Measurements from ENCODE around the gene RANBP3.

The RANBP3 gene

DNA sequence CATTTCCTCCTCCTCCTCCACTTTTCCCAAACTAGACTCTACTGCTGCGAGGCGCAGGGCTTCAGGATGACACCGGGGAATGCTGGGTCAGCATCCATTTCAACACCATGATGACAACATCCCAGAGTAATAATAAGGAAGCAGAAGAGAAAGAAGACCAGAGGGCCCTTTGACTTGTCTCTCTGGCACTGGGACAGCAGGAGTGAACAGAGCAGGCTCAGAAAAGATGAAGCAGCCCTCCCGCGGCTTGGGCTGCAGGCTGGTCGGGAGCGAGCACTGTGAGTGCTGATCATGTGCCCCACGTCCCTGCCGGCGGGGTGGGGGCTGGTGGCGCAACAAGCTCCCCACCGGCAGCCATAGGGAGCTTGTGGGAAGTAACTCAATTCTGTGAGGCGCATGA, 30.5 kb downstream of the RANBP3 start:
- peak; percentile 93 for DNase-seq

DNA sequence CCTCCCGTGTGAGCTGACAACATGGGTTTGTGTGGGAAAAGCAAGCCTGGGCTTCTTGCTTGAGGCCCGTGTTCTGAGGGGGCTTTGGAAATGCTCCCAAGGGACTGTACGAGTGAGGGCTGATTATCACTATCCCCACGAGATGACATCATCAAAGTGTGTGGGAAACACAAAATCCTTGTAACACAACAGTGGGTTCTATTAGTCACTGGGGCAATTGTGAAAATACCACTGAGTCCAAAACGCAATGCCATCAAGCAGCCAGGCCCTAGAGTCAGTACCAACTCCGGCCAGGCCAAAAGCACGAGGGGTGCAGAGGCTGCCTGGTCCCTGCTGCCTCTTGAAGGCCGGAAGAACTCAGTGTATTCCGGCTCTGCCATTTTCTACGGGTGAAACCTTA, 34.3 kb downstream of the RANBP3 start:
- DNase-seq: peak; percentile 37

DNA sequence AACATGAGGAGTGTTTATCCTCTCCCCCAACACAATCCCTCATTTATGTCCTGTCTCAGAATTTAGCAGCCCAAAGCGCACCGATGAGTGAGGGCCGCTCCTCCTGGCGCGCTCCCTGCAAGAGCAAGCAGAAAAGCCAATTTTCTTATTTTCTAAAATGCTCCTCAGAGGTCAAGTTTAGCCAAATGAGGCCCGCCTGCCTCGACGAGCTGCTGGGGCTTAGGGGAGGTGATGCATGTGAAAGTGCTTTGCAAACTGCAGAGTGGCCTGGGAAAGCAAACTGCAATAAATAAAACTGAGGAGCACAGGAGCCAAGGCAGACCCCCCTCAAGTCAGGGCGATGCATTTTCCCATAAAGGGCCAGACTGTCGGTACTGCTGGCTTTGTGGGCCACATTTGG, 34.9 kb downstream of the RANBP3 start:
- no peak for DNase-seq

DNA sequence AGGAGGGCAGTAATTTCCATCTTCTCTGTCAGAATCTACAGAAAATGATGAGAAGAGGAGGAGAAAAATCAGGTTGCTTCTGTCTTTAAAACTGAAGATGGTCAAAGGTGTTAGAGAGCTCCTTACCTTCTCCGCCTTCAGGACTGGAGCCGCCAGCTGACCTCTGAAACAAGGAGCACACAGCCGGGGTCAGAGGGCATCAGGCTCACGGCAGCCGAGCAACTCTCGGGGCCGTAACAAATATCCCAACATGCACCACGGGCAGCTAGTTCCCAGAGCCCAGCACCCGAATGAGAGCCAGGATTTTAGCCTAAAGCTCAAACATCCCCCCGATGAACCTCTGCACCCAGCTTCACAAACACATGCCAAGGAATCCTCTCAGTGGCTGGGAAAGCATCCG, 36.3 kb downstream of the RANBP3 start:
- no peak for DNase-seq

DNA sequence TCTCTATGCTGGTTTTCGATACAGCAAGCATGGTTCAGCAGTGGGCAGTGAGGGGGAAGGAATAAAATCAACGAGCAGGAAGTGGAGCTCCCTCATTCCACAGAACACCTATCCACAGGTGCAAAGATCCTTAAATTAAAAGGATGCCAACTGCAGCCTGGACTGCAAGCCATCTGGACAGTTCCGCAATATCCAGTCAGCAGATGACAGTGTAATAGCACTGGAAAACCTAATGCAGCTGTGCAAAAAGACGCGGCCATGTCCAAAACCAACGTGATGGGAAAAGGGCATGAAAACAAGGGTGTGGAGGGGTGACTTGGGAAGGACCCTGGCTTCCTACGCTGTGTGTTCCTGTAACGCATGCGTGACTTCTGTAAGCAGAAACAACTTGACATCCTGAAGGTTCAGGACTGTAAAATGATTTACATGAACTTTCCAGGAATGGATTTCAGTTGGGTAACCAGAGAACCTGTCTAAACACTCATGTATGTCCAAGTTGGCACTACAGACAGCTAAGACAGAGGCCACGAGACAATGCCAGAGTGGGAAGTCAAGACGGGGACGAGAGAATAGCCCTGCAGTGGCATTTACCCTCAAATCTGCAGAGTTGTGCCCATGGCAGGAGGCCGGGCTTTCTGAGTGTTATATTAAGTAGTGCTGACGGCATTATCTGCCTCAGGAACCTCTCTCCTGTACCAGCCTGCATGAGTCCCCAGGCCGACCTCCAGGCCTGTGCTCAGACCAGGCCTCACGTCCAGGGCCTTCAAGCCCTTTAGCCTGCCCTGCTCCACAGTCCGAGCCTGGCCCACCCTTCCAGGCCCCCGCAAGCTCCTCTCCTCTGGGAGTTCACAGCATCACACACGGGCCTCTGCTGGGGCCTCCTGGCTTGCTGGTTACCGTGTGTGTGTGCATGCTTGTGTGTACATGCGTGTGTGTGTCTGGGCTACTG, 37.4 kb downstream of the RANBP3 start:
- no peak for DNase-seq

DNA sequence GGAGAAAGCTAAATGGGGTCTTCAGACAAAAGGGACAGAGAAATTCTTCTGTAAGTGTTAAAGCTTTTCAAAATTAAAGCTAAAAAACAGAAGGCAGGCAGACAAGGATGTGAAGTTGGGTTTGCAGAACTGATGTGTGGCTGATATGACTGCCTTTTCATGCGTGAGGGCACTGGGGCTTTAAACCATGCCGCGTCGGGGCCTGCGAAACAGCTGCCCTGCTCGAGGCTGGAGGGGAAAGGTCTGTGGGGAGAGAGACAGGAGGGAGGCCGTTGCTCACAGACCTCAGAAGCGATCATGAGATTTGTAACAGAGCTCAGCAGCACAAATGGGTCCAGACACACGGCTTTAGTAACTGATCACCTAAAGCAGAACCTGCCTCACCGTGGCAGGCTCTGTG, 40.4 kb downstream of the RANBP3 start:
- no peak for DNase-seq

DNA sequence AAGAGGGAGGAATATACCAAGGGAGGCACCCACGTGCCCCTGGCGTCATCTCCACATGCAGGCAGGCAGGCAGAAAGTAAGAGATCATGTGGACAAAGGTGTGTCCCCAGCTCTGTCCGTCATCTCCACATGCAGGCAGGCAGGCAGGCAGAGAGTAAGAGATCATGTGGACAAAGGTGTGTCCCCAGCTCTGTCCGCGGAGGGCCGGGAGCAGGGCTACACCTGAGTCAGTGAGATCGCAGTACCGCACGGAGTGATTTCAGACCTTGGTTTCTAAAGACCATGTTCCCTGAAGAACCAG, 41.7 kb downstream of the RANBP3 start:
- DNase-seq: no peak

DNA sequence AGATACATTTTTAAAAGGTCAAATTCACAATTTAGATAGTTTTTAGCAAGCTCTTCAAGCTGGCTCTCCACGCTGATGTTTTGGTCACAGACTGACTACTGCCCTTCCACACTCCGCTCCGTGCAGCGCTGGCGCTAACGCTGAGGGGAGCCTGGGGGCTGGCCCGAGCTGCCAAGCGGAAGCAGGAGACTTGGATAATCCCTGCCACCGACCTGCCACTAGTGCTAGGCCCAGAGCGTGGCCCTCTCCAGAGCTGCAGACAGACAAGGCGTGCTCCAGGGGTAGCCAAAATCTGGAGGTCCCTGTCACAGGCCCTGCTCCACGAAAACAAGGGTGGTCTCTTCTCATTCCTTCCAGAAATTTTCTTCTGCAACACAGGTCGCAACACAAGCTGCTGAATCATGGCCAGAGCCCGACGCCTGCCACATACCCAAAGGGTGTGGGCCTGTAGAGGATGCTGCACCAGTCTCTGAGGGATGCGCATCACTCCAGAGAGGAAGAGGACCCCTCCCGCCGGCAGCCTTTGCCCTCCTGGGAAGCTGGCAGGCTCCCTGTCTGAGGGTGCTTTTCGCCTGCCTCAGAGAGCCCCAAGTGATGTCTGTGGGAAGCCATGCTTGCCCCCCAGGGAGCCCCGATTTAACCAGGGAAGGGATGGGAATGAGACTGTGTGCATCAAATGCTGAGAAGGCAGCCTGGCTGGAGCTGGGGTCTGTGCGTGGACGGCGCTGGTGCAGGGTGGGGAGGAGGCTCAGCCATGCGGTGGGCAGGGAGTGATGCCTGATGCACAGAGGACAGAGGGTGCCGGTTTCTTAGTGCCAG, 42.3 kb downstream of the RANBP3 start:
- no peak for DNase-seq

DNA sequence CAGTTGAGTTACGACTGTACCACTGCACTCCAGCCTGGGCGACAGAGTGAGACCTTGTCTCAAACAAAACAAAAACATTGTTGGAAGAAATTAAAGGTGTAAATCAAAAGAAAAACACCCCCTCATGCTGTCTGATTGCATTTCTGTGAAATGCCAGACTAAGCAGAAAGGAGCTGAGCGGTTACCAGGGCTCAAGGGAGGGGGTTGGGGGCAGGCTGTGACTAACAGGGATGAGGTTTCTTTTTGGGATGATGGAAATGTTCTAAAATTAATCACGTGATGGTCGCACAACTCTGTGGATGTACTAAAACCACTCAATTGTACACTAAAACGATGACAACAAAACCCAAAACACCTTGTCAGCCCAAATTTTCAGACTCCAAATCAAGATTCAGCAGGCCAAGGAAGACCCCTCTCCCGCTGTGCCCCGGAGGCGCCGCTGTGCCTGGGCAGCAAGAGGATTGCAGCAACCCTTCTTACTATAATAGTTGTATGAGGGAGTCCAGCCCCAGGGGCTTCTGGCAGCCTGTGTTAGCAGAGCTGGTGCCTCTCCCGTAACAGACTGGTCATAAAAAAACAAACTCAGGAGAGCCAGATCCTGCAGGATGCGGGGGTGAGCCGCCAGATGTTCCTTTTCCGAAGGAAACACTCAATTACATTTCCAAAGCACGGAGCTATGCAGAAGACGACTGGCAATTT, 43.0 kb downstream of the RANBP3 start:
- no peak for DNase-seq

DNA sequence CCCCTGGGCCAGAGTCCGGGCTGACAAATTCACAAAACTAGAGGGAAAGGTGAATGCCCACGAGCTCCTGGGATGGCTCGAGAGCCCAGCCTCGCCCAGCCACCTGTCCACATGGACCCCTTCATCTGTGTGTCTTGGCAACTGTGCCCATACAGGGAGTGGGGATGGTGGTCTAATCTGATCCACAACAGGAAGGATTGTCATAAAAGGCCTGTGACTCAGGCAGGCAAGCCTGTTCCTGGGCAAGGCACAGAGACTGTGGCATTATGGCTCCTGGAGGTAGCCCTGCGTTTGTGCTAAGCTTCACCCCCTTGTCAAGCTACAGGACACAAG, 43.9 kb downstream of the RANBP3 start:
- no peak for DNase-seq

DNA sequence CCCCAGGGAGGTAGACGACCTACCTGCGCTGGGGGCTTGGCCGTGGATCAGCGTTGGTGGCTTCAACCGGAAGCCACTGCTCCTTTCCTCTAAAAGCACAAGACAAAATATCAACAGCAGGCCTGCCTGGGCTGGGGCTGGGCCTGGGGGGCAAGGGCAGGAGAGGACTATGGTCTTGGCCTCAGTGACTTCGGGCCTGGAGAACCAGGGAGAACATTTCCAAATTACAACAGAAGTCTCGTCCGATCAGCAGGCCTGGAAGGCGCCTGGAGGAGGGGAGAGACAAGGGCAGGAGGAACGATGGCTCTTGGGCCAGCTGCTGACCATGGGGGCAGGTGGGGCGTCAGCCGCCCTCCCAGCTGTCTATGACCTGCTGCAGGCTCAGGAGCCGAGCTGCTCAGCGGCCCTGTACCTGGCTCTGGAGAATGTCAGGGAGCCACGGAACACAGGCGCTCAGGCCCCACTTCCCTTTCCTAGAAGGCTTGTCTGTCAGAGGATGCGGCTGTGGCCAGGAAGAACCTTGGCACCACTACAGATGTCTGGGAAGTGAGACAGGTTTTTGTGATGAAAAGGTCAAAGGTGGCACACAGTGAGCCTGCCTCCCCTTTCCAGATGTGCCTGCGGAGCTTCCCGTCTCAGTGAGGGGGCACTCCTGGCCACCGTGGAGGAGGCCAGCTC, 44.4 kb downstream of the RANBP3 start:
- no peak for DNase-seq

DNA sequence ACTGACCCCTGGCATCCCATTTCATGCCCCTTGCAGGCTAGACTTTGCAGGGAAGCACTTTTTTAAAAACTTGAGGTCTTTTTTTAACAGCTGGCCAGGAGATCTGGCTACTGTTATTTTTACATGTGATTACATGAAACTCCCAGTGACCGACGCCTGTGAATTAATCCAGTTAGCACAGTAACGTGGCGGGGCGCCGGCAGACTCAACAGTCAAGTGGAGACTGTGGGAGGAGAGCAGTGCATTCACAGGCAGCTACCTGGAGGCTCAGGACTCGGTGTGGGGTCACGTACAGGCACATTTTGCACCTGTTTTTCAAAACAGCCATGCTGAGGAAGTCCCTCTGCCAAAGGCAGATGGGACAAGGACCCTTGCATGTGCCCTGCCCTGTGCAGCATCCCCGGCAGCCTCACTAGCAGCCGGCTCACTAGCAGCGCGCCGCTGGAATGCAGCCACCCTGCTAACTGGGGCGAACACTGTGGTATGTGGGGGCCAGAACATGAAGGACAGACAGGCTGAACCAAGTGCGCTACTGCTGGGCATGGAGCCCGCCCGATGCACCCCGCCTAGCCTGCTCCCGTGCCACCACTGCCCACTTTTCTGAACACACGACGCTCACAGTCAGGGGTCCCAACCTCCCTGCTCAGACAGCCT, 45.2 kb downstream of the RANBP3 start:
- DNase-seq: no peak

DNA sequence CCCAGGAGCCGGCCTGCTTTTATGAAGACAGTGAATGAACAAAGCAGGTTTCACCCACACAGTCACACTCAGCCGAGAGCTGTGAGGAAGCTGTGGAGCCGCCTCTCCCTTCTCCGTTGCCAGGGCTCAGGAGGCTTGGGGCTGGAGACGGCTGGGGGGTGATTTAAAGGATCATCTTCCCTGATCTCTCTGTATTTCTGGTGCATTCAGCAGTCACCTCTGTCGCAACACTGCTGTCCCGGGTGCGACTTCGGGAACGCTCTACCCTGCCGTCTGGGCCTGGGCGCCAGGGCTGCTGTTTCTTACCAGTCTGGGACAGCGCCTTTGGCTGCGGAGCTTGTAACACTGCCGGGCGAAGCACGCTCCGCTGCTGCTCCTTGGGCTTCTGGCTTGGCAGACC, 45.8 kb downstream of the RANBP3 start:
- DNase-seq: no peak

DNA sequence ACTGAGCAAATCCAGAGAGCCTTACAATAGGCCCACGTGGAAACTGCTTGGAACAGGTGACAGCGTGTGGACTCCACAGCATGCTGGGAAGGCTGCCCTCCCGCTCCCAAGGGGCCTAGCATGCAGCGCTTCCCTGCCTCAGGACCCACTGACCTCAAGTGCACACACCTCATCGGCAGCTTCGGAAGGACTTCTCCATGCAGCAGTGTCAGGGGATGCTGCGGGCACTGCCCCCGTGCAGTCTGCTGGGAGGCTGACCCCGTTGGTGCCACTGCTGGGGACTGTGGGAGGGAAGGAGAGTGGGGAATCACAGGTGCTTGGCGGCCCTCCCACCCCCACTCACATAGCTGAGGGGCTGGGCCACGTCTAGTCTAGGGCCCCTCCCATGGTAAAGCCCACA, 46.7 kb downstream of the RANBP3 start:
- DNase-seq: no peak

DNA sequence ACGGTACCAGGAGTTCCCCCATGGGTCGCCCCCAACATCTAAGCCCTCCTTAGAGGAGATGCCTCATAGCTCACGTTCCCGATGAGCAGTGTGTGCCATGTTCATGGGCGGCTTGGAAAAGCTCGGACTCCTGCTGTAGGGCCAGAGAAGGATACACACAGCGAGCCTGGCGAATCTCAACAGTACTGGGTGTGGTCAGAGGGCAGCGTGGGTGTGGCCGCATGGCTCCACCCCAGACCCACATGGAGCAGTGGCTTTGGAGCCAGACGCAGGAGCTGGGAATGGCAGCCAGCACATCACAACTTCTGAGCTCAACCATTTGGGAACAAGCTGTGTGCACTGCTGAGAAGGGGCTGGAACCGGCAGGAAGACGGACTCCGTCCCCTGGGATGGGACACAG, 48.3 kb downstream of the RANBP3 start:
- no peak for DNase-seq

DNA sequence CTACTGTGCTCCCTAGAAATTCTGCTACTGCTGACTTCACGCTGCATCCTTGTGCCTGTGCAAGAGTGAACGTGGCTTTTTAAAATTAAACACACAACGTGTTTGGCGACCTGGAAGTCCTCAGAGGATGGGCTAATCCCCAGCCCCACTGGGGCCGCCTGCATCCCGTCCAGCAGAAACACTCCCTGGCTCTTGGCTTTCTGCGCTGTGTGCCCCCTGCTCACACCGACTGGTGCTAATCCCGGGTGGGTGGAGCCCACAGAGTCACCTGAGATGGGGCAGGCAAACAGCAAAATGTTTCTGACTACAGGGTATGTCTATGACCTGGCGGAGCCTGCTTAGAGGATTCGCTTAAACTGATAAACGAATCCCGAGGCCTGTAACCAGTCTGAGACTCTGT, 48.8 kb downstream of the RANBP3 start:
- no peak for DNase-seq

DNA sequence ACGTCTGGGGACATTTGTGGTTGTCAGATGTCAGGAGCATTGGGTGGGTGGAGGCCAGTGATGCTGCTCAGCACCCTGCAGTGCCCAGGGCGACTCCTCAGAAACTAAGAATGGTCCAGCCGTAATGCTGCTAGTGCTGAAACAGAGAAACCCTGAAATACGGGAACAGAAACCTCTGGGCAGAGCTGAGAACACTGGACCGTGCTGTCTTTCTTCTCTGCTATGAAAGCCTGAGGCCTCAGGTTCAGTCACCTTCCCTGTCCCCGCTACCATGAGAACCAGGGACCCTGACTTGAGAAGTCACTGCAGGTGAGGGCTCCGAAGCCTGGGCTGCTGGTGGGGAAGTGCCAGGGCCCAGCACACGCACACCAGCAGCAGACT, 50.5 kb downstream of the RANBP3 start:
- no peak for DNase-seq

DNA sequence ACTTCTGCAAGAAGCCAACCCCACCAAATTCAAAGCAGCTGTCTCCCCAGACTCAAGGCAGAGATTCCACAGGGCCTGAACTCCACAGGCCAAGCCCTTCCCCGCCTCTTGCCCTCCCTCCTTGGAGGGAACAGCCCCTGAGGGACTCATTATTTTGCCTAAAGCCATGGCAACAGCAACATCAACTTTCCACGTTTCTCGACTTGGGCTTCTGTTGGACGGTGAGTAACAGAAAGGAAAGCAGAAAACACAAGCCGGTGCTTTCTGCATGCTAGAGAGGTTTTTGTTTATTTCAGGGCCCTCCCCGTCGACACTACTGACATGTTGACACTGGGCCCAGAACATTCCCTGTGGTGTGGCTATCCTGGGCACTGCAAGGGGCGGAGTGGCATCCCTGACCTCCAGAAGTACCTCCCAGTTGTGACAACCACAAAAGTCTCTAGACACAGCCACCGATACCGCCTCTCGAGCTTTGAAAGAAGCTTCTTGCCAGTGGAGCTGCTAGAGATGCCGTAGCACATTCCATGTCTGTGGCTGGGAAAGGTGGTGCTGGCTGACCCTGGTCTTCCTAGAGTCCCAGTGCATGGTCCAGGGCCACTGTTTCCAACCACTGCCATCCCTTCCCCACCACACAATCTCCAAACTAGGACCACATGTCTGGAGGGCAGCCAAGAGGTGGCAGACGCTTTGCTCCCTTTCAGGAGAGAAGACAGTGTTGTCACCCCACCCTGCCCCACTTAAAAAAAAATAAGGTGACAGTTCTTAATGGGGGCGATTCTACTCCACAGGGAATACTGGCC, 51.1 kb downstream of the RANBP3 start:
- no peak for DNase-seq

DNA sequence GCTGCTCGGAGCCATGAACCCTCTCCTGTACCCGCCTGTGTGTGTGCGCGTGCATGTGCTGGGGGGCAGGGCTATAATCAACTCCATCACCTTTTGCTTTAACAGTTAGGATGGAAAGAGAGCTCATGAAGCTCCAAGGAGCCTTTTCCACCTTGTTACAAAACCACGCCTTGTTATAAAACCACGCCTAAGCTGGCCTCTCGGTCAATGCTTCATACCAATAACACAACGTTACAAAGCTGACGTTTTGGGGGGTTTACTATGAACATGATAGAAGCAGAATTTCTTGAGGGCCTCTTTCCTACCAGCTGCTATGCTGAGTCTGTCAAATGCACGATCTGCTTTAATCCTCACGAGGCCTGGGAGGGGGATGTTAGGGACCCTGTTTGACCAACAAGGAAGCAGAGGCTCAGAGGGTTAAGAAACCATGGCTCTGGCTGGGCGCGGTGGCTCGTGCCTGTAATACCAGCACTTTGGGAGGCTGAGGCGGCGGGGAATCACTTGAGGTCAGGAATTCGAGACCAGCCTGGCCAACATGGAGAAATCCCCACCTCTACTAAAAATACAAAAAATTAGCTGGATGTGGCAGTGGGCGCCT, 52.0 kb downstream of the RANBP3 start:
- DNase-seq: no peak

DNA sequence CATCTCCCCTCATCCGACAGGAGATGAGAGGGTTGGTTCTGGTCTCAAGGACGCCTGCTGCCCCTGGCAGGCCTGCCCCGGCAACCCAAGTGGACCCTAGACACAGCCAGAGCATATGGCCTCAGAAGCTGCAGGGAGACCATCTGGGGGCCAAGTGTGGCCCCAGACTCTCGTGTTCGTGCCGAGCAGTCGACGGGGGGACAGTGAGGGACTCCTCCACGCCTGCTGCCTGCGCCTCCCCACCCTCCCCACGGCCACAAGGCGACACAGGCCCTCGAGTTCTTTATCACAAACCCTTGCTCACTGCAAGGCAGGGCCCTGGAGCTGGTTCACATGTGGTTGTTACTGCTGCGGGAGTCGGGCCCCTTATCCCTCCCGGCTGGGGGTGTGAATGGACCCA, 54.6 kb downstream of the RANBP3 start:
- no peak for DNase-seq

DNA sequence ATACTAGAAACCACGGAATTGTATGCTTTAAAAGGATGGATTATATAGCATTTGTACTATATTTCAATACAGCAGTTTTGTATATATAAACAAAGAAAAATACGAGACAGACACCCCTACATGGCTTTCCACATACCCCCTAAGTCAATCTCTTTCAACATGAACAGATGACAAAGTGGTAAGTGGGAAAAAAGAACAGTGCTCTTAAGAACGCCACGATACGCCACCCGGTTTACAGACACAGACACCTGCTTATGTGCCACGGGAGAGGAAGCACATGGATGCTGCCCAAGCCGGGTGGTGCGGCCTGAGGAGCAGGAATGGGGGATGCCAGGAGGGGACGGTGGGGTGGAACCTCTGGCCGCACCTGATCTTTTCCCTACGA, 55.8 kb downstream of the RANBP3 start:
- no peak for DNase-seq
